Hypothalamus (tissue), 51 donors: ENCODE results near the gene GRM1.
A peak's percentile ranks its signal among the peaks of the same experiment; 100 is the strongest.

Experiments
- DNase-seq, 51 donors: peaks; one replicate each; lab custom pipeline; 2025; lab: John Stamatoyannopoulos, UW

Gene GRM1

GRCh38 chr6:146267447-146267846 is 238.6 kb downstream of the GRM1 start:
- DNase-seq, result no peak

GRCh38 chr6:146267946-146268345 is 239.1 kb downstream of the GRM1 start:
- DNase-seq, result no peak

DNA sequence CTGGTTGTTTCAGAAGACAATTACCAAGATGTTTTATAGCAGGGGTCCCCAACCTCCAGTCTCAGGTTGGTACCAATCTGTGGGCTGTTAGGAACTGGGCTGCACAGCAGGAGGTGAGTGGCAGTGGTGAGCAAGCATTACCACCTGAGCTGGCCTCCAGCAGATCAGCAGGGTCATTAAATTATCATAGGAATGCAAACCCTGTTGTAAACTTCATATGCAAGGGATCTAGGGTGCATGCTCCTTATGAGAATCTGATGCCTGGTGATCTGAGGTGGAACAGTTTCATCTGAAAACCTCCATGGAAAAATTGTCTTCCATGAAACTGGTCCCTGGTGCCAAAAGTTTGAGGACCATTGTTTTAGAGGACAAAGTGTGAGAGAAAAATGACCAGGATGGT is 240.6 kb downstream of the GRM1 start:
- DNase-seq, result no peak

GRCh38 chr6:146271163-146271562 is 242.3 kb downstream of the GRM1 start:
- DNase-seq, result peak in 3 of 51 donors; percentile 1 to 10 (median 4)

DNA sequence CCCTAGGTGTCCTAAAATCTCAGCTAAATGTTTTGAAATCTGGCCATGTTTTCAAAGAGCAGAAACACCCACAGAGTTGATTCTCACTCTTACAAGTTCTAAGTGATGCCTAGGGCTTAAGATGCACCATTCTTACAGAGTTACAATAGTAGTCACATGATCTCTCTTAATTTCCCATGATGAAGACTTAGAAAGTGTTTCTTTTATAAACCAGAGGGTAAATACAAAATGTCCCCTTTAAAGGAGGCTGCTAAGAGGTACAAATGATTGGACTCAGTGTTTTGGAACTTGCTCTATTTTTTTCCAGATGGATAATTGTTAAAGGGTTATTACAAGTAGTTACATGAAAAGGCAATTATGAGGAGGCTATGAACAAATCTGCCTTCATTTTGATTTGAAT is 244.6 kb downstream of the GRM1 start:
- no peak for DNase-seq

- no peak for DNase-seq
Measured at GRCh38 chr6:146277142-146277541, 248.3 kb downstream of the GRM1 start.

DNA sequence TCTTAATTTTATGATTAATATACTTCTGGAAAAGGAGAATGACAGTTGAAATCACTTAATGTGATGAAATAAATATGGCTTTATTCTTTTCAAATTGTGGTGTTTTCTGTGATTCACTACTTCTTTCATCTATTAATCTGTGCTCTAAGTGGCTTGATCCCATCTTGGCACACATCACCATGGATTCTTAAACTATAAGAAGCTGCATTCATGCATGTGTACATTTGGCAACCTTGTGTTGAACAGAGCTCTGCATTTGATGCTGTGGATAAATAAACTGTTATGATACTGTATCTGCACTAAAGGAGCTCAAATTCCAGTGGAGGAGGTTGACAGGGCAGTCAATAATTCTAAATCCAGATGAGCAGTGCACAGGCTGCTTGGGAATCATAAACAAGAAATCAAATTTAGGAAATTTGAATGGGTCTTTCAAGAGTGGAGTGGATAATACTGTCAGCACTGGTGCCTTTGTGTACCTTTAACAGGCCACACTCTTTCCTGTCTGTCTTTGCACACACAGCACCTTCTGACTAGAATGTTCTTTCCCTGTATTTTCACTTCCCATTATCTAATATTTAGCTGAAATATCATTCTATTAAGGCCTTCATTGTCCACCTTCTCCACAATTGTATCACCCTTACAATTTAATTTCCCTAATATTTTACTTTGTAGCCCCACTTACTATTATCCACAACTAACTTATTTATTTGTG is 252.9 kb downstream of the GRM1 start:
- no peak for DNase-seq

DNA sequence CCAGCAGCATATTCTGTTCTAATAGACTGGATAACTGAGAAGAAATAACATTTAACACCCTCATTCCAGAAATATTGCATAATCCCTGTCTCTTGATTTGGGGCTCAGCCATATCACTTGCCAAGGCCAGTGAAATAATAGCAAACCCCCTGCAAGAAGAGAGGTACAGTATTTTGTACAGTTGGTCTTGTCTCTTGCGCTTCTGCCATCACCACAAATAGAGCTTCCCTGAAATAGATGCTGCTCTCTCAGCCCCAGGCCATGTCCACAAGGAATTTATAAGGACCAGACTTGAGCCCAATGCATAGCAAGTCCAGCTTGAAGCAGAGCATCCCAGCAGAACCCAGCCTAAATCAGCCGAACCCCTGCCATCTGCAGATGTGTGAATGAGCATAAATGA is 254.0 kb downstream of the GRM1 start:
- DNase-seq, result no peak

DNA sequence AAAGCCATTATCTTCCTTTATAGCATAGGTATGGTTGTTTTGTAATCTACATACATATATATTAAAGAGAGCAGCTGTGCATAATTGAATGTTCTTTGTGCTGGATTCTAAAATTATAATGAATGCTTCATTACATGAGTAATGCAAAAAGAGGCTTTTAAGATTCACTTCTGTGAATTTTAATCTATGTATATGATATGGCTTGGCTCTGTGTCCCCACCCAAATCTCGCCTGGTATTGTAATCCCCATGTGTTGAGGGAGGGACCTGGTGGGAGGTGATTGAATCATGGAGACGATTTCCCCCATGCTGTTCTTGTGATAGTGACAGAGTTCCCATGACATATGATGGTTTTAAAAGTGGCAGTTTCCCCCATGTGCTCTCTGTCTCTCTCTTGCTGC is 255.4 kb downstream of the GRM1 start:
- DNase-seq, result no peak

DNA sequence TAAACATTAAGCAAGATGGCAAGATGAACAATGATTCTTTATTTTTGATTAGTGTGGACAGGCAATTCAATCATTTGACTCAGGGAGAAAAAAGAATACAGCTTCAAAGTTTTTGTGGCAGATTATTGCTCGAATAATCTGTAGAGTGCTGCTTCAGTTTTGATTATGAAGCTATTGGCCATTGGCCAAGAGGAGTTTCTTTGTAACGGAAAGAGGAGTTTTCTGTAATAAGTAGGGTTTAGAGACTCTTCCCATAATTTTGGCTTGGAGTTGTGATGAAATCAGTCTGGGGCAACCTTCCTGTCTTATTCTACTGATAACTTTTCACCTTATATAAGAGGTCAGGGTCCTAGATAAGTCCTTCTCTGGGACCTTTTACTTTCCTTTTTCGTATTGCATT is 258.1 kb downstream of the GRM1 start:
- DNase-seq, result no peak

DNA sequence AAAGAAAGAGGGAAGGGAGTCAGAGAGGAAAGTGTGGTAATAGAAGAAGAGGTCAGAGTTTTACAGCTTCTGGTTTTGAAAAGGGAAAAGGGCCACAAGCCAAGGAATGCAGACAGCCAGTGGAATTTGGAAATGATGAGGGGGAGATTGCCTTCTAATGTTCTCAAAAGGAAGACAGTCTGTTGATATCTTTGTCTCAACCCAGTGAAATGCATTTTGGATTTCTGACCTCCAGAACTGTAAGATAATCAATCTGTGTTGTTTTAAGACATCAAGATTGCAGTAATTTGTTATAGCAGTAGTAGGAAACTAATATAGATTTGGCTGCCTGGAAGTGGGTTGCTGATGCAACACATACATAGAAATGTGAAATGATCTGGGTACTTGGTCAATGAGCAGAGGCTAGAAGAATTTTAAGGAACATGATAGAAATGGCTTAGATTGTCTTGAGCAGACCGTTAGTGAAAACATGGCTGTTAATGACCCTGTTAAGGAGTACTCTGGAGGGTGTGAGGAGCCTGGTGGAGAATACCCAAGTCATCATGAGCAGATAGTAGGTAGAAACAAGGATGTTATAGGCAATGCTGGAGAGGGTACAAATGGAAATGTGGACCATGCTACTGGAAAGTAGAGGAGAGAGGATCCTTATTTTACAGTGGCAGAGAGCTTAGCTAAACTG is 259.0 kb downstream of the GRM1 start:
- no peak for DNase-seq

GRCh38 chr6:146289816-146290588 is 261.1 kb downstream of the GRM1 start:
- DNase-seq, result no peak

DNA sequence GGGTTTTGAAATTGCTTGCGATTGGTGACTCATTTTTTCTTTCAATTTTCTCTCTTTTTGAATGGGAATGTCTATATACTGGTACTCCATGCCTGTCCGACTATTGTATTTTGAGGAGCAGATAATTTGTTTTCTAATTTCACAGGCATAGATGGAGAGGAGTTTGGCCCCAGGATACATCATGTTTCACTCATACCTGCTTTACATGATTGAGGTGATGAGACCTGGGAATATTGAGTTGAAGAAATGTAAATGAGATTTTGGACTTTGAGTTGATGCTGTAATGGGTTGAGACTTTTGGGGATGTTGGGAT is 261.7 kb downstream of the GRM1 start:
- DNase-seq, result no peak

- no peak for DNase-seq
Measured at GRCh38 chr6:146292506-146292905, 263.6 kb downstream of the GRM1 start.

GRCh38 chr6:146295695-146296094 is 266.8 kb downstream of the GRM1 start:
- no peak for DNase-seq

GRCh38 chr6:146297815-146298214 is 269.0 kb downstream of the GRM1 start:
- DNase-seq, result no peak

DNA sequence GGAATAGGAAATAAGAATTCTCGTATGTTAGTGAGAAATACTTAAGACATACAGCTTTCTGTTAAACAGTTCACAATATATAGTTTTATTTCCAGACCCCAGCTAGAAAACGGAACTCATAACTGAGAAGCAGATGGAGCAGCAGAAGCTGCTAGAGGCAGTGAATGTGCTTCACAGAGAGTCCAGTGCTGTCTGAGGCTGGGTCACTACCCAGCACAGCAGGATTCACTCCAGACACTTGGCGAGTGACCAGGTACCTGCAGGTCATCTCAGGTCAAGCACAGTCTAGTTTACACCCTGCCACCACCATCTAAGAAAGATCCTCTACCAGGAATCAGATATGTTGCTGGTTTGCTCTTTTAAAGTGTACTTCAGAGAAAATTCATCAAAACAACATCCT is 271.7 kb downstream of the GRM1 start:
- DNase-seq, result peak in 2 of 51 donors; percentile 2 to 4

GRCh38 chr6:146301764-146302163 is 272.9 kb downstream of the GRM1 start:
- no peak for DNase-seq

DNA sequence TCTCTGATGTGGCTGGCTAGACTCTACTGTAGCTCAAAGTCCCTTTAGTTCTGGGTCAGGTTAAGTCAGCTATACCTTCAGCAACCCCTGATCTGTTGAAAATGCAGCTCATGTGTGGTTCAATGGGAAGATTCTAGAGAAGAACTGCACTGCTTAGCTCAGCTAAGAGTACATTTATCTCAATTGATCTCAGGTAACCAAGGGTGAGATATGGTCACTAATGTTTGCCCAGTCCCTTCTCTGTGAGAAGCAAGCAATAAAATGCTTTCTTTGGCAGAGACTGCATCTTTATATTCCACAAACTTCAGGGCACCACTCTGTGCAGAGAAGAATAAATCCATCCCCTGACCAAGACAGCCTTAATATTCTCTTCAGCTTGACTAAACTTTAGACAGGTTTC is 274.1 kb downstream of the GRM1 start:
- no peak for DNase-seq

DNA sequence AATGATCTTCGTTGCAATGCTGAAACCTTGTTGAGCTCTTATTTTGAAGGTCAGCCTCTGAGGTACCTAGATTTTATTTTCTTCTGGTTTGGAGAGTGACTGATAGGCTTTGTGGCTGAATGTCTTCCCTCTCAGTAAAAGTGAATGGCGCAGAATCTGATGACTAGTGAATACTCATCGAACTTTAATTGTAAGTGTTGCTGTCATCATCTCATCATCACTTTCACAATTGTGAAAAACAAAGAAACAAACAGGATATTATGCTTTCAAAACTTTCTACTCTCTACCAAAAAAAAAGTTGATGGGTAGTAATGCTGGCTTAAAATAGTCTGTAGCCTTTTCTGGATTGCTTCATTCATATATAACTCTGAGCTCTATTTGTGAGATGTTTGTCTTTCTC is 275.3 kb downstream of the GRM1 start:
- DNase-seq, result no peak

- no peak for DNase-seq
Measured at GRCh38 chr6:146305092-146305491, 276.2 kb downstream of the GRM1 start.

- no peak for DNase-seq
Measured at GRCh38 chr6:146305951-146306350, 277.1 kb downstream of the GRM1 start.
